Prostate gland (tissue), 2 donors: ENCODE results near the gene UNC119B. TPM values are rescaled to one million over a fixed set of nuclear protein-coding genes. Genes with fewer than 3 reads are reported as not detected.

Experiments
- DNase-seq: peaks from one replicate; pipeline ENCODE4 v3.0.0-alpha.2; 2019; ENCODE audit warnings: low spot score
- H3K27ac ChIP-seq, 2 donors: fragments of 200-600 bp; sonication (generic); 2 replicates each; pipeline ENCODE4 v1.5.1; 2017 to 2019
- H3K27me3 ChIP-seq: fragments of 200-600 bp; sonication (generic); replicated peaks from 2 replicates; pipeline ENCODE4 v1.5.1; 2019; ENCODE audit not compliant: insufficient read depth
- H3K36me3 ChIP-seq, 2 donors: fragments of 200-600 bp; sonication (generic); 1 replicate in 1 of 2; 2 replicates in 1 of 2; pipeline versions ENCODE4 v1.5.1 to v1.8.1; 2017 to 2019
- H3K4me1 ChIP-seq: fragments of 200-600 bp; sonication (generic); replicated peaks from 2 replicates; pipeline ENCODE4 v1.5.1; 2019
- H3K4me3 ChIP-seq, 2 donors: fragments of 200-600 bp; sonication (generic); 2 replicates each; pipeline ENCODE4 v1.5.1; 2017 to 2019
- H3K9me3 ChIP-seq: fragments of 200-600 bp; sonication (generic); 2 replicates; pipeline ENCODE4 v1.5.1; 2017
- POLR2A ChIP-seq: fragments of 450-650 bp; IDR thresholded peaks from one replicate; pipeline ENCODE4 v1.6.1; 2016; ENCODE audit warnings: antibody characterized with exemption, mild to moderate bottlenecking
- POLR2AphosphoS5 ChIP-seq: sonication (generic); formaldehyde crosslinking; IDR thresholded peaks from one replicate; pipeline ENCODE4 v1.6.1; 2017; ENCODE audit warnings: antibody characterized with exemption
- WGBS: methylation state at CpG from one replicate; pipeline ENCODE4 v1.1.5; 2018; 5-methylcytosine and 5-hydroxymethylcytosine counted together
- intact Hi-C: fragments of 100-400 bp; cut with DNase I; formaldehyde crosslinking; loops from one replicate; pipeline ENCODE4 v1.14.2; 2022
- total RNA-seq, 2 donors: library from RNA; depleted of rRNA; stranded (reverse); fragments of >200 nt; gene quantifications; one replicate each; pipeline ENCODE4 v1.1.0, GENCODE V29; 2016
- TF ChIP-seq, protein P1 (sequence below), 4 experiments: fragments of 200-600 bp in 2 of 4; fragments of 450-650 bp in 2 of 4; sonication (generic) in 2 of 4; IDR thresholded peaks; 1 replicate in 3 of 4; 2 replicates in 1 of 4; pipeline ENCODE4 v1.5.1; 2016 to 2019; ENCODE audit warnings: antibody characterized with exemption in 4 of 4, mild to moderate bottlenecking in 2 of 4, moderate library complexity in 2 of 4

UNC119B gene
- total RNA-seq, 2 donors from 2014 or later: 26.0 to 41.9 TPM

DNA sequence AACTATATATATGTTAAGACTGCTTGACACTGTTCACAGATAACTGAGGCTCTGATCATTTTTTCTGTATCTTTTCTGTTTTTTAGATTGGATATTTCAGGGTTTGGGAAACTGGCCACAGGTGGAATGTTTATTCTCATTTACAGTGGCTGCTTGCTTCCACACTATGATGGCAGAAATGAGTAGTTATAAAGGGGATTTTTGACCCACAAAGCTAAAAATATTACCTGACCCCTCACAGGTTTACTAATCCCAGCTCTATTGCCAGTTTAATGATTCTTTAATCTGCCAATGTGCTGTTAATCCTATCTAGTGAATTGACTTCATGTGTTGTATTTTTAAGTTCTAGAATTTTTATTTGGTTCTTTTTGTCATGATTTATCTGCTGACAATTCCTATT is 45.0 kb downstream of the UNC119B start:
- H3K27ac ChIP-seq: no peak overlapping the region
- no peaks in the 10 kb centered on the region for H3K4me1 ChIP-seq
- intact Hi-C loops: no loop called here
- no peaks in the 10 kb centered on the region for H3K36me3 ChIP-seq
- no peaks in the 10 kb centered on the region for H3K9me3 ChIP-seq
- no peak for DNase-seq
- no peaks in the 10 kb centered on the region for H3K27me3 ChIP-seq
- no peak overlapping the region for H3K4me3 ChIP-seq
- TF ChIP-seq POLR2A: no peak
- no peak for TF ChIP-seq POLR2AphosphoS5
- TF ChIP-seq, protein P1, sequence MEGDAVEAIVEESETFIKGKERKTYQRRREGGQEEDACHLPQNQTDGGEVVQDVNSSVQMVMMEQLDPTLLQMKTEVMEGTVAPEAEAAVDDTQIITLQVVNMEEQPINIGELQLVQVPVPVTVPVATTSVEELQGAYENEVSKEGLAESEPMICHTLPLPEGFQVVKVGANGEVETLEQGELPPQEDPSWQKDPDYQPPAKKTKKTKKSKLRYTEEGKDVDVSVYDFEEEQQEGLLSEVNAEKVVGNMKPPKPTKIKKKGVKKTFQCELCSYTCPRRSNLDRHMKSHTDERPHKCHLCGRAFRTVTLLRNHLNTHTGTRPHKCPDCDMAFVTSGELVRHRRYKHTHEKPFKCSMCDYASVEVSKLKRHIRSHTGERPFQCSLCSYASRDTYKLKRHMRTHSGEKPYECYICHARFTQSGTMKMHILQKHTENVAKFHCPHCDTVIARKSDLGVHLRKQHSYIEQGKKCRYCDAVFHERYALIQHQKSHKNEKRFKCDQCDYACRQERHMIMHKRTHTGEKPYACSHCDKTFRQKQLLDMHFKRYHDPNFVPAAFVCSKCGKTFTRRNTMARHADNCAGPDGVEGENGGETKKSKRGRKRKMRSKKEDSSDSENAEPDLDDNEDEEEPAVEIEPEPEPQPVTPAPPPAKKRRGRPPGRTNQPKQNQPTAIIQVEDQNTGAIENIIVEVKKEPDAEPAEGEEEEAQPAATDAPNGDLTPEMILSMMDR (IDR thresholded peaks at IDR 0.05): no peak

DNA sequence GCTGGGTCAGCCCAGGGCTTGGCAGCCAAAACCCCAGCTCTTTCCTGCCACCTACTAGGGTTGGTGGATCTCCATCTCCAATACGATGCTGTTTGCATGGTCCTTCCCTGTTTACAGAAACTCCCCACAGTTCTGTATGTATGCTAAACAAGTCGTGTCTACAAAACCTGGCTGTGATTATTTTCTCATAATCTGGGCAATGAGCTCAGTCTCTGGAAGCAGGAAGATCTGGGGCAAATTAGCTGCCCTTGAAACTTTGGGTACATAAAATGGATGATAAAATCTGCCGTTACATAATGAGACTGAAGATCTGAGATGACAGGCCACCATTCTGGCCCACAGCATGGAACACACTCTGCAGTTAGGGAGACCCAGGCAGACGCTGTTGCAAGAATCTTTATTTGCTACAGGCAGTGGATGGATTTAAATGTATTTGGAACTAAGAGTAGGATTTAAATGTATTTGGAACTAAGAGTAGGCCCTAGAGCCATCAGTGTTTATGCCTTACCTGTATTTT is 47.0 kb downstream of the UNC119B start:
- Histone ChIP-seq H3K27me3 (no peaks in the 10 kb centered on the region), H3K36me3 (no peaks in the 10 kb centered on the region), H3K27ac (no peak overlapping the region), H3K4me3 (no peak overlapping the region), H3K4me1 (peaks cover 5% of the 10 kb centered on the region), H3K9me3 (no peaks in the 10 kb centered on the region)
- WGBS: 68% methylated on average over 4 of the region's 4 CpGs
- DNase-seq: no peak
- TF ChIP-seq, protein P1 (IDR thresholded peaks at IDR 0.05): no peak
- no peak for TF ChIP-seq POLR2A
- no peak for TF ChIP-seq POLR2AphosphoS5
- intact Hi-C loops: no loop called here

DNA sequence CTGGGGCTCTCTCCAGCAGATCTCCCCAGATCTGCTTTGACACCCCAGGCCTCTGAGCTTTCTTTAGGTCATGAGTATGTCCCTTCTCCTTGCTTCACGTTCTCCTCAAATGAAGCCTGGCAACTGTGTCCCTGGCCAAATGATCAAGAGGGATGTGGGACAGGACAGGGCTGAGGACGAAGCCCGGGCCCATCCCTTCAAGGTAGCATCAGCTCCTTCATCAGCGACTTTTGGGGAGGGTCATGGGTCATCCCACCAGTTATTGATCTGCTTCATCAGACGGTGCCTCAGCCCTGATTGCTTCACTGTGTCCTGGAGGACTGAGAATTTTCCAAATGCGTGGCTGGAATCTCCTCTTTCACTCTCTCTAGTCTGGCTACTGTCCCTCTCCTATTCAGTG is 47.7 kb downstream of the UNC119B start:
- Histone ChIP-seq H3K4me3 (no peak overlapping the region), H3K27me3 (no peaks in the 10 kb centered on the region), H3K9me3 (no peaks in the 10 kb centered on the region), H3K4me1 (peaks cover 5% of the 10 kb centered on the region), H3K27ac (no peak overlapping the region), H3K36me3 (no peaks in the 10 kb centered on the region)
- no peak for TF ChIP-seq POLR2A
- TF ChIP-seq, protein P1 (IDR thresholded peaks at IDR 0.05): no peak
- no peak for DNase-seq
- intact Hi-C loops: no loop called here
- WGBS: 96% methylated on average over 6 of the region's 6 CpGs

DNA sequence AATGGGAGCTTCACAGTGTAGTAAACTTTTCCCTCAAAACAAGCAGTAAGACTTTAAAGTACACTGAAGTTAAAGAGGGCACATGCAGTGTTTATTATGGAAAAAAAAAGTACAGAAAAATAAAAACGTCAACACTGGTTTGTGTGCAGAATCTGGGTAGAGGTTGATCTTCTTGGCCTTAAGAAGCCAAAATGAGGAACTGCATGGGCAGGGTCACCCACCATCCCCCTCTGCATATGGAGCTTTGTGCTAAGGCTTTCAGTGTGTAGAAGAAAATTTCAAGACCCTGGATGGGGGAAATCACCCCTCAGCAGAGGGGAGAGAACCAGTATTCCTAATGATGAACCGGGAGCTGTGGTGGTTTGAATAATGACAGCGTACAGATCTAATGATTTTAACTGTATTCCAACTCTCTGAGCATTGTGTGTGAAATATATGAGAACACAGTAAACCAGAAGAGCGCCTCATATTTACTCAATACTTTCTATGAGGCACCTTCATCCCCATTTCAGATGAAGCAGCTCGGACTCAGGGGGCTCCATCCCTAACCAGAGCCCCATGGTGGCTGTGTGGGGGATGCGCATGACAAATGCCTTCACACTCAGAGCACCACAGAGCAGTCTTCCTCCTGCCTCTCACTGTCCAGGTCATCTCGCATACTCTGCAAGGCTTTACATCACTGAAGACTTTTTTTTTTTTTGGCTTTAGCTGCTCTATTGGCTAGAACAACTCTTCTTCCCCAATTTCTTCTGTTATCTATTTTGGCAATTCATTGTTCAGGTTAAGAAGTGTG is 48.7 kb downstream of the UNC119B start:
- no peaks in the 10 kb centered on the region for H3K36me3 ChIP-seq
- intact Hi-C loops: no loop called here
- TF ChIP-seq, protein P1 (IDR thresholded peaks at IDR 0.05): no peak
- no peak for TF ChIP-seq POLR2A
- no peak for TF ChIP-seq POLR2AphosphoS5
- H3K27ac ChIP-seq: no peak overlapping the region
- DNase-seq: no peak
- H3K4me1 ChIP-seq: peaks cover 5% of the 10 kb centered on the region
- no peaks in the 10 kb centered on the region for H3K9me3 ChIP-seq
- WGBS: 91% methylated on average over 7 of the region's 7 CpGs
- no peaks in the 10 kb centered on the region for H3K27me3 ChIP-seq
- no peak overlapping the region for H3K4me3 ChIP-seq
